ENCODE data around the gene SCARF2.

Gene SCARF2

GRCh38 chr22:20431511-20432192, 6.0 kb downstream of the SCARF2 start:
- Histone ChIP-seq H3K9me3 (ENCODE audit: control insufficient read depth, insufficient read depth, low read depth, low read length) (no peaks in the 10 kb centered on the region), H3K36me3 (ENCODE audit: control insufficient read depth in 2 of 2, insufficient read depth in 1 of 2, low read length in 2 of 2) (peaks cover 0 to 63% of the 10 kb centered on the region in 2 experiments; a peak in 1 of 3 replicates), H3K27ac (ENCODE audit: extremely low read depth, low read depth, low read length) (no peak overlapping the region), H3K4me1 (ENCODE audit: control insufficient read depth, insufficient read depth, low read length) (no peaks in the 10 kb centered on the region), H3K4me3 (ENCODE audit: low read depth, low read length) (no peak overlapping the region)
- ChIA-PET POLR2A (no interaction called here), CTCF (no interaction called here)
- 0 out of 2 replicates have a peak, but pooled peaks have one; percentile 13 for TF ChIP-seq SP2 (tag by site-specific recombination; IDR thresholded peaks at IDR 0.05)
- TF ChIP-seq KLF1 (tag by site-specific recombination; IDR thresholded peaks at IDR 0.05): peak; percentile 80
- no peak for TF ChIP-seq ZNF626 (tag by site-specific recombination; IDR thresholded peaks at IDR 0.05)
- TF ChIP-seq, protein P1, sequence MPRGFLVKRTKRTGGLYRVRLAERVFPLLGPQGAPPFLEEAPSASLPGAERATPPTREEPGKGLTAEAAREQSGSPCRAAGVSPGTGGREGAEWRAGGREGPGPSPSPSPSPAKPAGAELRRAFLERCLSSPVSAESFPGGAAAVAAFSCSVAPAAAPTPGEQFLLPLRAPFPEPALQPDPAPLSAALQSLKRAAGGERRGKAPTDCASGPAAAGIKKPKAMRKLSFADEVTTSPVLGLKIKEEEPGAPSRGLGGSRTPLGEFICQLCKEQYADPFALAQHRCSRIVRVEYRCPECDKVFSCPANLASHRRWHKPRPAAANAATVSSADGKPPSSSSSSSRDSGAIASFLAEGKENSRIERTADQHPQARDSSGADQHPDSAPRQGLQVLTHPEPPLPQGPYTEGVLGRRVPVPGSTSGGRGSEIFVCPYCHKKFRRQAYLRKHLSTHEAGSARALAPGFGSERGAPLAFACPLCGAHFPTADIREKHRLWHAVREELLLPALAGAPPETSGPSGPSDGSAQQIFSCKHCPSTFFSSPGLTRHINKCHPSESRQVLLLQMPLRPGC (tag by site-specific recombination; IDR thresholded peaks at IDR 0.05): no peak
- no peak for TF ChIP-seq ZNF610 (tag by site-specific recombination; IDR thresholded peaks at IDR 0.05; ENCODE audit: borderline replicate concordance)
- TF ChIP-seq ZNF394 (tag by site-specific recombination; IDR thresholded peaks at IDR 0.05; ENCODE audit: borderline replicate concordance): no peak
- TF ChIP-seq ZNF24 (tag by site-specific recombination; IDR thresholded peaks at IDR 0.05): no peak
- TF ChIP-seq KLF8 (tag by site-specific recombination; IDR thresholded peaks at IDR 0.05): peak; percentile 78; the same call in 1 of the 2 replicates

DNA sequence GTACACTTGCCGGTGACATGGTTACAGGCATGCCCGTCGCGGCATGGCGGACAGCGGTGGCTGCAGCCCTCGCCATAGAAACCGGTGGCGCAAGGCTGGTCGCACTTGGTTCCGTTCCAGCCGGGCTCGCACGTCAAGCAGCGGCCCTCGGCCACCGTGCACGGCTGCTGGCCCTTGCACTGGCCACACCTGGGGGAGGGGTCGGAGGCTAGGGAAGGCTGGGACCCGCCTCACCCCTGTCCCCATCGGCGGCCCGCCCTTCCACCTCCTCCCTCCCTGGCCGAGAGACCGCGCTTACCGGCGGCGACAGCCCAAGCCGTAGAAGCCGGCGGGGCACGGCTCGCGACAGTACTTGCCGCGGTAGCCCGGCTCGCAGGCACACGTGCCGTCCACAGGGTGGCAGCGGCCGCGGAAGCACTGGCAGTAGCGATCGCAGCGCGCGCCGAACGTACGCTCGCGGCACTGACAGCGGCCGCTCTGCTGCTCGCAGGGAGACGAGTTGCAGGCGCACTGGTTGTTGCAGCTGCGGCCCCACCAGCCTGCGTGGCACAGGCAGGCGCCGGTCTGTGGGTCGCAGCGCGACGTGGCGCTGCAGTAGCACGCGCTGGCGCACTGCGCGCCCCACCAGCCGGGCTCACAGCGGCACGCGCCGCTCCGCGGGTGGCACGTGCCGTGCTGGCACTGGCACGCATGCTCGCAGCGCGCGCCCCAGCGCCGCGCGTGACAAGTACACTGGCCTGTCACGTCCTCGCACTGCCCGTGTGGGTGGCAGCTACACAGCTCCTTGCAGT, 6.7 kb downstream of the SCARF2 start:
- CTCF ChIA-PET: no interaction called here
- Histone ChIP-seq H3K9me3 (ENCODE audit: control insufficient read depth, insufficient read depth, low read depth, low read length) (no peaks in the 10 kb centered on the region), H3K27ac (ENCODE audit: extremely low read depth, low read depth, low read length) (no peak overlapping the region), H3K36me3 (ENCODE audit: control insufficient read depth in 2 of 2, insufficient read depth in 1 of 2, low read length in 2 of 2) (peaks cover 0 to 70% of the 10 kb centered on the region in 2 experiments; a peak in 1 of 3 replicates), H3K4me1 (ENCODE audit: control insufficient read depth, insufficient read depth, low read length) (no peaks in the 10 kb centered on the region), H3K4me3 (ENCODE audit: low read depth, low read length) (no peak overlapping the region)
- POLR2A ChIA-PET: no interaction called here
- TF ChIP-seq ZNF121 (tag by site-specific recombination; IDR thresholded peaks at IDR 0.05): no peak
- no peak for TF ChIP-seq ZSCAN5A (tag by site-specific recombination; IDR thresholded peaks at IDR 0.05)
- TF ChIP-seq WT1 (tag by site-specific recombination; IDR thresholded peaks at IDR 0.05): no peak
- no peak for TF ChIP-seq SCRT1 (tag by site-specific recombination; IDR thresholded peaks at IDR 0.05; ENCODE audit: borderline replicate concordance)
- TF ChIP-seq, protein P2, sequence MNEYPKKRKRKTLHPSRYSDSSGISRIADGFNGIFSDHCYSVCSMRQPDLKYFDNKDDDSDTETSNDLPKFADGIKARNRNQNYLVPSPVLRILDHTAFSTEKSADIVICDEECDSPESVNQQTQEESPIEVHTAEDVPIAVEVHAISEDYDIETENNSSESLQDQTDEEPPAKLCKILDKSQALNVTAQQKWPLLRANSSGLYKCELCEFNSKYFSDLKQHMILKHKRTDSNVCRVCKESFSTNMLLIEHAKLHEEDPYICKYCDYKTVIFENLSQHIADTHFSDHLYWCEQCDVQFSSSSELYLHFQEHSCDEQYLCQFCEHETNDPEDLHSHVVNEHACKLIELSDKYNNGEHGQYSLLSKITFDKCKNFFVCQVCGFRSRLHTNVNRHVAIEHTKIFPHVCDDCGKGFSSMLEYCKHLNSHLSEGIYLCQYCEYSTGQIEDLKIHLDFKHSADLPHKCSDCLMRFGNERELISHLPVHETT (tag by site-specific recombination; IDR thresholded peaks at IDR 0.05): no peak
- TF ChIP-seq ZNF174 (tag by site-specific recombination; IDR thresholded peaks at IDR 0.05): no peak
- TF ChIP-seq ZNF221 (tag by site-specific recombination; IDR thresholded peaks at IDR 0.05; ENCODE audit: borderline replicate concordance): no peak
- TF ChIP-seq ZNF112 (tag by site-specific recombination; IDR thresholded peaks at IDR 0.05): no peak
- TF ChIP-seq ZBTB7A (tag by site-specific recombination; IDR thresholded peaks at IDR 0.05; ENCODE audit: low read depth): no peak
- TF ChIP-seq ZSCAN16 (tag by site-specific recombination; IDR thresholded peaks at IDR 0.05): no peak
- TF ChIP-seq KLF16 (tag by site-specific recombination; IDR thresholded peaks at IDR 0.05): no peak
- TF ChIP-seq OVOL3 (tag by site-specific recombination; IDR thresholded peaks at IDR 0.05): no peak
- no peak for TF ChIP-seq SETDB1 (IDR thresholded peaks at IDR 0.05; ENCODE audit: insufficient read length, low read length)
- no peak for TF ChIP-seq FEZF1 (tag by site-specific recombination; IDR thresholded peaks at IDR 0.05)
- TF ChIP-seq GLI2 (tag by site-specific recombination; IDR thresholded peaks at IDR 0.05; ENCODE audit: borderline replicate concordance, low read depth): no peak
- TF ChIP-seq, protein P3, sequence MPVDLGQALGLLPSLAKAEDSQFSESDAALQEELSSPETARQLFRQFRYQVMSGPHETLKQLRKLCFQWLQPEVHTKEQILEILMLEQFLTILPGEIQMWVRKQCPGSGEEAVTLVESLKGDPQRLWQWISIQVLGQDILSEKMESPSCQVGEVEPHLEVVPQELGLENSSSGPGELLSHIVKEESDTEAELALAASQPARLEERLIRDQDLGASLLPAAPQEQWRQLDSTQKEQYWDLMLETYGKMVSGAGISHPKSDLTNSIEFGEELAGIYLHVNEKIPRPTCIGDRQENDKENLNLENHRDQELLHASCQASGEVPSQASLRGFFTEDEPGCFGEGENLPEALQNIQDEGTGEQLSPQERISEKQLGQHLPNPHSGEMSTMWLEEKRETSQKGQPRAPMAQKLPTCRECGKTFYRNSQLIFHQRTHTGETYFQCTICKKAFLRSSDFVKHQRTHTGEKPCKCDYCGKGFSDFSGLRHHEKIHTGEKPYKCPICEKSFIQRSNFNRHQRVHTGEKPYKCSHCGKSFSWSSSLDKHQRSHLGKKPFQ (tag by site-specific recombination; IDR thresholded peaks at IDR 0.05): no peak
- no peak for TF ChIP-seq ZNF211 (tag by site-specific recombination; IDR thresholded peaks at IDR 0.05; ENCODE audit: low read depth)

Data from HEK293 (cell line).